HG02840 (cell line): ENCODE data around the gene ZNFX1.

ENCODE experiments used
- ATAC-seq: cut with Tn5 transposase; IDR thresholded peaks from one replicate; pipeline ENCODE4 v1.9.1; 2021; ENCODE audit warnings: mild to moderate bottlenecking, moderate library complexity, moderate number of reproducible peaks; ENCODE audit not compliant: unreplicated experiment, low FRiP score

The ZNFX1 gene

DNA sequence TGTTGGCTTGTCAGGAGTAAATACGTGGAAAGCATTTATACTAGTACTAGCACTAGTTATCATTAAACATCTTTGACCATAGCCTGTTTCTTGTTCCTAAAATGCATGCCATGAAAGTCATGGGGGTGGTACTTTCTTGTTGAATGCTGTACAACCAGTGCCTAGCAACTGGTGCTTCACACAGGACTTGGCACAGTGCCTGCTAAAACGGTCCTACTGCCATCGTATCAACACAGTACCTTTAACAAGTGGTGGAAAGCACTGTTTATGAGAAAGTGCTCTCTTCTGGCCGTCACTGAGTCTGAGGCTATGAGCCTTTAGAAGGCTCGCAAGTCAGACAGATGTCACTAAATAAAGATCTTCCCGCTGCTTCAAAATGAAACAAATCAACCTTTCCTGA, 21.6 kb downstream of the ZNFX1 start:
- no peak for ATAC-seq

DNA sequence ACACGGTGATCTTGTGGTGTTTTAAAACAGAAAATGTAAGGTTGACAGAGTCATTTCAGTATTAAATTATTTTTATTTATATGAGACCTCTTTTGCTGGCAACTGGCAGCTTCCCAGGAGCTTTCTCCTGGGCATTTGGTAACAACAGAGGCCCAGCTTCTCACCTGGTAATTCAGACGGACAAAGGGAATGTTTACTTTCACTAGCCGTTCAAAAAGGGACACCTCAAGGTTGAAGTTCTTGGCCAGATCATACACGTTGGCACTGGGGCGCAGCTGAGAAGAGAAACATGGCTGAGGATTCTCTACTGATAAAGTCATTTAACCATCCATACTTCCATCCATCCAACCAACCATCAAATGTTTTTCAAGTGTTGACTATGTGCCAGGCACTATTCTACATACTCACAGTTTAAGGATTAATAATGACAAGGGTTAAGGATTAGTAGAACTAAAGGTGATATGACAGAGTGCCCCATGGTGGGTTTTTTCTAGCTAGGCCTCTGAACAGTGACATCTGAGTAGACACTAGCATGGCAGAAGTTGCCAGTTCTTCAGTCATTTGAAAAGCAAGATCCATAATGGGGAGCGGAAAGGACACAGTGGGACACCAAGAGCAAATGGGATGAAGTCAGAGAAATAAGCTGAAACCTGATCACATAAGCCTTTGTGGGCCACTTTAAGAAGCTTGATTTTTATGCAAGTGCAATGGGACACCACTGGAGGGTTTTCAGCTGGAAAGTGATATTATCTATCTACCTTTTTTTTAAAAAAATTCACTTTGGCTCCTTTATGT, 25.1 kb downstream of the ZNFX1 start:
- ATAC-seq: no peak

DNA sequence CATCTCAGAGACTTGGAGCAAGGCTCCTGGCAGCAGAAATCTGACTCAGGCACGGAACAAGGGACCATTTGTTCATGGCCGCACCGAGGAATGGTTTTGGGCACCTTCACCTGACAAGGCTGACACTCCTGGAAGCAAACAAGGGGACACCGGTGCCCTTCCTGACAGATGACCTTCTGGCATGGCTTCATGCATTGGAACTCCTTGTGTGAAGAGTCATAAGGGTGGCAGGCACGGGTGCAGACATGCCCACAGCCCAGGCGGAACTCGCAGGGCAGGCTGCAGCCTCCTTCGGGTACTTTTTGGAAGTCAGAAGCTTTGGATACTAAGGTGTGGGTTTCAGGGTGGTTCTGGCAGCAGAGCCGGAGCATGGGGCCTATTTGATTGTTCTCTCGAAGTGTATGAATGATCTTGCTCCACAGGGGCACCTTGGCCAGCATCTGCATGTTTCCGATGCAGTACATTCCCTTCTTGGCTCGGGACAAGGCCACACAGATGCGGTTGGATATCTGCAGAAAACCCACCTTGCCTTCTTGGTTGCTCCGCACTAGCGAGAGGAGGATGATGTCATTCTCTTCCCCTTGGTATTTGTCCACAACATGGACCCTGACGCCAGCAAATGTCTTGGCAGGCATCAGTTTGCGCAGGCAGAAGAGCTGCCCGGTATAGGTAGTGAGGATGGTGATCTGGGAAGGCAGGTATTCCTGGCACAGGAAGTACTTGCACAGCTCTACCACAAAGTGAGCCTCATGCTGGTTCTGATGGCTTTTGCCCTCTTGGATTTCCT, 28.8 kb downstream of the ZNFX1 start:
- ATAC-seq: no peak

DNA sequence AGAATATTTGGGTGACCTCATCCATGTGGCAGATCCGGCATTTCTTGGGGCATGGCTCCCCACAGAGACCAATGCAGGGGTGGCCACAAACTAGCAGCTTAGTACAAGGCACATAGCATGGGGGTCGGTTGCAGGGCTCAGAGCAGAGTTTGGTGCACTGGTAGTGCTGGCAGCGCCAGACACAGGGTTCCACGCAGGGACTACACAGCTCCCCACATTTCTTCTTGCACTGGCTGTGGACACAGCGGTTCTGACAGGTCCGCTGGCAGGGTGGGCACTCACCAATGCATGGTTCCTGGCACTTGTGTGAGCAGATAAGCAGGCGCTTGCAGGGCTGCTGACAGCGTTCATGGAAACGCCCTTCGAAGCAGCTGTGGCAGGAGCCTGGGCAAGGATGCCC, 29.6 kb downstream of the ZNFX1 start:
- ATAC-seq: no peak

DNA sequence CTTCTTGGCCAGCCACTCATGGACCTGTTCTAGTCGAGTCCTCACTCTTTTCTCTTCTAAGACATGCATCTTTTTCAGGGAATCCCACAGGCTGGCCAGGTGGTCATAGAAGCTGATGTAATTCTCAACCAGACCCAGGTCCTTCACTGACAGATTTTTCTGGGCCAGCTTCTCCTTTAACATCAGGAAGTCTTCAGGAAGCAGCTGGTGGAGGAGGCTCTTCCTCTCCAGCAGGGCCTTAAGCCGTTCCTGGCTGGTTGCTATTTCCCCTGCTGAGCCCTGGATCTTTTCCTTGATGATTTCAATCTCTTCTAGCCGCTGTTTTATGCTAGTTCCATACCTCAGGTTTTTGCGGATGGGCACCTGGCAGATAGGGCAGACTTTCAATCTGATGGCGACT, 30.1 kb downstream of the ZNFX1 start:
- no peak for ATAC-seq

DNA sequence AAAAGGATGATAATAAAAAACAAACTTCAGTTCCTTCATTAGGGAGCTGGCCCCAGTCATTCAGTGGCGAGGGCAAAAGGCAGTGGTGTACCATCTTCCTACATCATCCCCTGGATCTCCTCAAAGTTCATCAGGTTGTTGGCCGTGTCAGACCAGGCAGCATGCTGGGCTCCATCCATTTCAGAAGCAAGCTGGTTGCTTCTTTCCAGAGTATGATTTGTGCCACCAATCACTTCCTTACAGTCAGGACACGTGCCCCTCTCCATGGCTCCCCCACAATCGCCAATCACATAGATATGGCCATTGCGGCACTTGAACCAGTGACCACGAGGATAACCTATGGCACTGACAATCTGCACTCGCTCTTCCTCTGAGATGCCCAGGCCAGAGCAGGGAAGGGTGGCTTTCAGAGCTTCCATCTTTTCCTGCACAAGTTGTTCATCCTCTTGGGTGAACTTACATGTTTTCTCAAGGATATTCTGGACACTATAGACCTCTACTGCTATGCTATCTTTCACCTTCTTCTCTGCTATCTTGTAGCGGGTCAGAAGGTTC, 30.6 kb downstream of the ZNFX1 start:
- no peak for ATAC-seq

DNA sequence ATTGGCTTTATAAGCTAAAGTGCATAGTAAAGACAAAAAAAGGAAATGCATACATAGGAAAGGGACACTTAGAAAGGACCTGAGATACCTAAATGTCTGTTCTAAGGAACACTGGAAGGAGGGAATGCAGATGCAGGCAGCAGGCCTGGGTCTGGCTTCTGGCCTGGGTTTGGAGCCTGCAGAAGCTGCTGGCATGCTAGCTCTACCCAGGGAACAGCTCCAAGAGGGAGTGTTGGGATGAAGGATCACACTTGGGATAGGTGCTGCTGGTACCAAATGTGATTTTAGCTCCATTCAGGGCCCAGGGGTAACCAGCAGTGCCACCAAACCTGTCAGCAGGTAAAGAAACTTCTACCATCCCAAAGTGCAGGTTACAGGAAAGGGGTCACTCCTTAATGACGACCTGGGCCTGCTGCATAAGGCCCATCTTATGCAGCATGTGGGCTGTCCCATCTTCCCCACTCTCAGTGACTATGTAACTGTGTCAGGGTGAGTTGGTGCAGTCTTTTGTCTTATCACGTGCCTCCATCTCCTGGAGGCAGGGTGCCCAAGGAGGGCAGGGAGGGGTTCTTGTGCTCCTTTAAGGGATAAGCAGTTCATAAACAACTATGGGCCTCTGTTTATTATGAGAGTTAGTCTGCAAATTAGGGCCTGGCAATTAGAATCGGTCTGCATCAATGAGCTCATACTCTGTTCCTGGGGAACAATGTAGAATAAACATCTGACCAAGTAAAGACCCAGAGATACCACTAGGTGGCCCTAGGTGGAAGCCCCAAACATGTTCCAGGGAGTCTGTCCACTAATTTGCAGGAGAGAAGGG, 31.7 kb downstream of the ZNFX1 start:
- ATAC-seq: no peak

DNA sequence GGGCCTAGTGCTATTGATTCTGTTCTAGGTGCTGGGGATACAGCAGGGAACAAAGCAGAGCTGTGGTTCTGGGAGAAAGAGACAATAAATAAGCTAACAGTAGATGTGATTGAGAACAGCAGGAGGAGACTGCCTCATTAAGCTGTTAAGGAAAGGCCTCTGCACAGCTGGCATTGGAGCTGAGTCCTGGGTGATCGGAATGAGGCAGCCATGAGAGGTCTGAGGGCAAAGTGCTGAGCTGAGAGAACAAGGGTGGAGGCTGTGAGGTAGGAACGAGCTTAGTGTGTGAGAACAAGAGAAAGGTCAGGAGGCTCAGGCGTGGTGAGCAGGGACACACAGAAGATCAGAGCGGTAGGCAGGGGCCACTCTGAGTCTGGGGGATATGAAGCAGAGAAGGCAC, 40.3 kb downstream of the ZNFX1 start:
- no peak for ATAC-seq

DNA sequence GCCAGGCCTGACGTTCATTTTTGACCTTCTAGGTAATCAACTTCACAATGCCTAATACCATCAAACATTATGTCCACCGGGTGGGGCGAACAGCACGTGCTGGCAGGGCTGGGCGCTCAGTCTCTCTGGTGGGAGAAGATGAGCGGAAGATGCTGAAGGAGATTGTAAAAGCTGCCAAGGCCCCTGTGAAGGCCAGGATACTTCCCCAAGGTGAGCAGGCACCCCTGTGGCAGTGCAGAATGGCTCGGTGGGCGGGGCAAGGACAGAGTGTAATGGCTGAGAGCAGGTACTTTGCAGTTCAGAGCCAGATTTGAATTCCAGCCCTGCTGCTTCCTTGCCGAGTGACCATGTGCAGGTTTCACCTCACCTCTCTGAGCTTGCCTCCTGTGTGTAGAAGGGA, 41.6 kb downstream of the ZNFX1 start:
- ATAC-seq: no peak

DNA sequence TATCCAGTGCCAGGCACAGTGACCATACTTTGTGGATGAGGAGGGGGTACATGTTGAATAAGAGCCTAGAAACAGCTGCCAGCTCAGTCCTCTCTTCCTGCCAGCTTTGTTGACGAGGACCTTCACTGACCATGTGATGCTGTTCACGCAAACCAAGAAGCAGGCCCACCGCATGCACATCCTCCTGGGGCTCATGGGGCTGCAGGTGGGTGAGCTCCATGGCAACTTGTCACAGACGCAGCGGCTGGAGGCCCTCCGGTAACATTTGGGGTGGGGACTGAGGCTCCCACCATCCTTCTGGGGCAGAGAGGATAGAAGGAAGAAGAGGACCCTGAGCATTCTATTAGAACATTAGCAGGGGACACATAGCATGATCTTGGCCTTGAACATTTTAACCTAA, 43.0 kb downstream of the ZNFX1 start:
- no peak for ATAC-seq

DNA sequence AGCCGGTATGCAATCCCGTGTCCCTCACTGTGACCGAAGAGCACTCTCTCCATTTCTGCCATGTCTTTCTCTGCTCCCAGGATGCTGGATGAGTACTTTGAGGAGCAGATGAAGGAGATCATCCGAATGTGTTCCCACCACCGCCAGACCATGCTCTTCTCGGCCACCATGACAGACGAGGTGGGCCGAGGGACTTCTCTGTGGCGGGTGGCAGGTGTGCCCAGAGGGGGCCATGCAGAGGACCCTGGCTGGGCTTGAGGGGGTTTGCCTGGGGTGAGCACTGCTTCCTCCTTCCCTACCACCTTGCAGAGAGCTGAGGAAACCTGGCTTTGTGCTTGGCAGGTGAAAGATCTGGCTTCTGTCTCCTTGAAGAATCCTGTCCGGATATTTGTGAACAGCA, 44.6 kb downstream of the ZNFX1 start:
- ATAC-seq: no peak

DNA sequence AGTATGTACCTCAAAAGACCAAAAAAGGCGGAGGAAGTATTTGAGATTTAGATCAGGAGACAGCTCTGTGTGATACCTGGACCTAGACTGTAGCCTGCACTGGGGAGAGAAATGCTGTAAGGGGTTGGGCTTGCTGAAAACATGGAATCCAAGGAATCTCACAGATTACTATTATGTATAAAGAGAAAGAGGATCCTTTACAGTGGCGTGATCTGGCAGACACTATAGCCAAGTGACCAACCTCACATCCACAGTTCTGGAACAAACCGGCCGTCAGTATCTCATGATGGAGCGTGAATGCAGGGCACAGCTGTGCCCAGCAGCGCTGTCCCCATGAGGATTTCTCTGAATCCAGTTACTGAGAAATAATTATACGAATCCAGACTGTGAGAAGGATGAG, 46.4 kb downstream of the ZNFX1 start:
- no peak for ATAC-seq

DNA sequence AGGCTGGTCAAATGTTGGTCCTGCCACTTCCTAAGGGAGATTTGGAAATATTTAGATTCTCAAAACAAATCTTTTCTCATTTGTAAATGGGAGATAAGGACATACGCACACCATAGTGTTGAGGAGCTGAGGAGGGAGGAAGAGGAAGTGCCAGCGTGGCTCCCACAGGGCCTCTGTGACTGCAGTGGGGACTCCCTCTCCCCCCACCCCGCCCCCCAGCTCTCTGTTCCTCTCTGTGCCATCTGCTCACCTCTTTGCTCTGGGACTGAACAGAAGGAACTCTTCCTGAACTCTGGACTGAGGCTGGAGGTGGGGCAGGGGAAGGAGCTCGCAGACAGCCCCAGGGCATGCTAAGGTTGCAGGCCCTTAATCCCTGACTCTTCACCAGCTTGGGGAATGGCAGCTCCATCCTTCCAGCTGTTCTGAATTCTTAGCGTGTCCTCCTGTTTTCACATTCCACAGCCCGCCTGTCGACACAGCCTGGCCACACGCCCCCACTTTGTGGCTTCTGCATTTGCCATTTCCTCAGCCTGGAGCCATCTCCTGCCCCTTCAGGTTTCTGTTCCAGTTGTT, 47.2 kb downstream of the ZNFX1 start:
- no peak for ATAC-seq

DNA sequence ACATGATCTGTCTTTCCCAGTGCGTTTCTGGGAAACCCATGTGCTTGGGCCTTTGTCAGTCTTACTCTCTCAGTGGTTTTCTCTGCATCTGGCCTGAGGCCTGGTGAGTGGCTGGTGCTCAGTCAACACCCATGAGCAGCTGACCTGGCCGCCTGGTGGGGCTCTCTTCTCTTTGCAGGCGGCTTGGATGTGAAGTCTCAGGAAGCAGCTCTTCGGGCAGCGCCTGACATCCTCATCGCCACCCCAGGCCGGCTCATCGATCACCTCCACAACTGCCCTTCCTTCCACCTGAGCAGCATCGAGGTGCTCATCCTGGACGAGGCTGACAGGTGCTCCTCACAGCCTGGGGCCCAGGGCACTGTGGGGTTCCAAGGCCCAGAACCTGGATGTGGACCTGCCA, 47.8 kb downstream of the ZNFX1 start:
- no peak for ATAC-seq

DNA sequence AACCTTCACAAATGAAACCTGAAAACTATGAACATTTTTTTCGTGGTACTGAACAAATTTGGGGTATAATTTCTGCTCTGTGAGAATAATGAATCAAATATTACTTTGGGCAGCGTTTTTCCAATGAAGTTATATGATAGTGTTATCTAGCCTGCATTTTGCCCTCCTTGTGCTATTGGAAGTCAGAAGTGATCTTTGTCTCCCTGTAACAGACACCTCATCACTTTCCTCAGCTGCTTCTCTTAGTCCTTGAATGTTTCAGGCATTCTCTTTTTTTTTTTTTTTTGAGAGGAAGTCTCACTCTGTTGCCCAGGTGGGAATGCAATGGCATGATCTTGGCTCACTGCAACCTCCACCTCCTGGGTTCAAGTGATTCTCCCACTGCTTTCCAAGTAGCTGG, 48.5 kb downstream of the ZNFX1 start:
- no peak for ATAC-seq

DNA sequence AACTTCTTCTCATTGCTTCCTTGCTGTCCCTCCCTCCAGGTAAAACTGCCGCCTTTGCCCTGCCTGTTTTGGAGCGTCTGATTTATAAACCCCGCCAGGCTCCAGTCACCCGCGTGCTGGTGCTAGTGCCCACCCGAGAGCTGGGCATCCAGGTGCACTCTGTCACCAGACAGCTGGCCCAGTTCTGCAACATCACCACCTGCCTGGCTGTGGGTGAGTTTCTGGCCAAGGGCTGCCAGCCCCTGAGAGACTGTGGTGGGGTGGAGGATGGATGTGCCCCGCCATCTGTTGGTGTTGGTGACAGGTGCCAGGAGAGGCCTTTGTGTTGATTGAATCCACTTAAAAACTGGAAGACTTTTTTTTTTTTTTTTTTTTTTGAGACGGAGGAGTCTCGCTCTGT, 49.2 kb downstream of the ZNFX1 start:
- no peak for ATAC-seq

DNA sequence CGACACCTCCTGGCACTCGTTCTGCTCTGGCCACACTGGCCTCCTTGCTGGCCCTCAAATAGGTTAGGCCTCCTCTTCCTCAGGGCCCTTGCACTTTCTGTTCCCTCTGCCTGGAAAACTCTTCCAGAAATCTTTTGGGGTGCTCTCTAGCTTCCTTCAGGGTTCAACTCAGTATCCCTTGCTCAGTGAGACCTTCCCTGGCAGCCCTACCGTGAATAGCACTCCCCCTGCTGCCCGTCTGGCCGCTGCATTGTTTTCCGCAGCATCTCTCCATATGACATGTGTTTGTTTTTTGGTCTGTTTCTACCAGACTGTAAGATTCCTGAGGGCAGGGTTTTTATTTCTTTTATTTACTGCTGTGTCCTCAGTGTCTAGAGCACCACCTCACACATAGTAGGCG, 52.0 kb downstream of the ZNFX1 start:
- ATAC-seq: no peak

DNA sequence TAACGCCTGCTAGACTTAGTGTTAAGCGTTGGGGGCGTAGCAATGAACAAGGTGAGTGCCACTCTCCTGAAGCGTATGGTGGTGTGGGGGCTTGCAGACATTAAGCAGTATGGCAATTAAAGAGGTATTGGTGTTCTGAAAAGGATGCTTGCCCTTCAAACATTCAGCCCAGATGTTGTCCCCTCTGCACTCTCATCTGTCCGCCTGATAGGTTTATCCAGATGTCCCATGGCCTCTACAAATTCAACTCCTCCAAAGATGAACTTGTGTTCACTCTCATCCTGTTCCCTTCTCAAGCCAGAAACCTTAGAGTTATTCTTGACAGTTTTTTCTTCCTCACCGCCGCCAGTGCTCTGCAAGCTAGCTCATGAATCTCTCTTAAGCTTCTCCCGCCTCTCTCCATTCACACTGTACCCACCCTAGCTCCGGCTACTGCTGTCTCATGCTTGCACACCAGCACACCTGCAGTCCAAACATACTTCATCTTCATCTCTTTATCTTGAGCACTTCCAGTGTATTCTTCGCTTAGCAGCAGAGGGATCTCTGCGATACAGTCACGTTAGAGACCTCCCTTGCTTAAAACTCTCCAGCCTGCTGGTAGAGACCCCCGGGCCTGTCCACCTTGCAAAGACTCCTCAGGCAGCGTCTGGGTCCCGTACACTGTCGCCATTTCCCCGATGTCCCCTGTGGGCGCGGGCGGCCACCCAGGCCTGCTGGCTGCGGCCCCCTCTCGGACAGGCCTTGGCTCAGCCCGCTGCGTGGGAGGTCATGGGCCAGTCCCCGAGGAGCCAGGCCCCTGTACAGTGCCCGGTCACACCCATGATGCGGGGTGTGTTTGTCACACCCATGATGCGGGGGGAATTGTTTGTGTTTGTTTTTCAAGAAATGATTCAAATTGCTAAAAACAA, 57.7 kb downstream of the ZNFX1 start:
- ATAC-seq: no peak

DNA sequence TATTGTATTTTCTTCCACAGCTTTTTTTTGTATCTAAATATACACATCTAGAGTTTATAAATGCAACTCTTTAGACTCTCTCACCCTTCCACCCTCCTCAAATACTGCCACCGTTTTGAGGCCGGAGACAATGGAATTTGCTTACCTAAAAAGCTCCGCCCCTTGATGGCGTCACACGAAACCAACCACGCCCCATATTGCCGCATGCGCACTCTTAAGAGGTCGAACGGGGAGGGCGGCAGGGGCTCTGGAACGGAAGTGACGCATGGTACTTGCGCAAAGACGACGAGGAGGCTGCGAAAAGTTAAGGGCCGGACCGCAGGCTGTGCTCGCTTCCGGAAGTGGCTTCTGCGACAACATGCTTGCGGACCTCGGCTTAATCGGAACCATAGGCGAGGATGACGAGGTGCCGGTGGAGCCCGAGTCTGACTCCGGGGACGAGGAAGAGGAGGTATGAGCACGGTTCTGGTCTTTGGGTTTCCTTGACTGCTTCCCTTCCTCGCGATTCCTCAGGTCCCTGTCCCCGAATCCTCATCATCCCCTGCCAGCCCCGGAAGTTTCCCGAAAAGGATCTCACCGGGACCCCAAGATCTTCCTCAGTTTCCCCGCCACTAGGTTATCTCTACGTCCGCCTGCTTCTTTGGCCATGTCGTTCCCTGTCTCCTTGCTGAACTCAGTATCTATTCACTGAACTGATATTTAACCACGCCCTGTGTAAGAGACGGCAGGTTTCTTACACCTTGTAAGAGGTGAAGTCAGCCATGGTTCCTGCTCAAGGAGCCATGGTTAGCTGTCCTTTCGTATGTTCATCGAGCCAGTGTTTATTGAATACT, 58.5 kb downstream of the ZNFX1 start, which contains the start of gene DDX27:
Gene DDX27, plus strand, starts transcription at position 326 of the 833 bp plus-strand sequence. Its CDS starts 33 bp downstream, at position 359.
- peak; percentile 92 for ATAC-seq
